ENCODE measurements around the gene THADA. TPM values are rescaled to one million over a fixed set of nuclear protein-coding genes. Genes with fewer than 3 reads are reported as not detected.
A peak's percentile ranks its signal among the peaks of the same experiment; 100 is the strongest.
"Not testable (repeated sequence)": the region's sequence is repeated elsewhere in the genome, so short reads cannot be mapped to it uniquely, and the experiment has no call there.

Gene THADA
- total RNA-seq, 4 donors from 2014 or later, result 32.5 to 41.6 (median 39.0) TPM

DNA sequence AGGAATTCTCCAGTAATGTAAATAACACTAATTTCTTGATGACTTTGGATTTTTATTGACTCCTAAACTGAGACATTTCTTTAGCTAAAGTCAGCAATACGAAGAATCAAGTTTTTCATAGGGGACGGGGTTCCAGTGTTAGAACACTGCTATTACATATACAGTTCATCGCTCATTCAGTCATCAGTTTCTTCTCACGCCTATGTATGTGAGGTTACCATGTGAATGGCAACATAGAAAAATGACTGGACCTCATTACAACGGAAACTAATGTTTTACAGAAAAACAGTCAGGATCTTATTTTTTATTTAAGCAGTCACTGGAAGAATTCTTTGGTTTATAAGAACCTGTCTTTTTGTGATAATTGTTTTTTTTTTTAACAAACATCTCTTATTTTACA, 56.4 kb downstream of the THADA start:
- no peak for ATAC-seq (ENCODE audit: low FRiP score)
- TF ChIP-seq, protein P1, sequence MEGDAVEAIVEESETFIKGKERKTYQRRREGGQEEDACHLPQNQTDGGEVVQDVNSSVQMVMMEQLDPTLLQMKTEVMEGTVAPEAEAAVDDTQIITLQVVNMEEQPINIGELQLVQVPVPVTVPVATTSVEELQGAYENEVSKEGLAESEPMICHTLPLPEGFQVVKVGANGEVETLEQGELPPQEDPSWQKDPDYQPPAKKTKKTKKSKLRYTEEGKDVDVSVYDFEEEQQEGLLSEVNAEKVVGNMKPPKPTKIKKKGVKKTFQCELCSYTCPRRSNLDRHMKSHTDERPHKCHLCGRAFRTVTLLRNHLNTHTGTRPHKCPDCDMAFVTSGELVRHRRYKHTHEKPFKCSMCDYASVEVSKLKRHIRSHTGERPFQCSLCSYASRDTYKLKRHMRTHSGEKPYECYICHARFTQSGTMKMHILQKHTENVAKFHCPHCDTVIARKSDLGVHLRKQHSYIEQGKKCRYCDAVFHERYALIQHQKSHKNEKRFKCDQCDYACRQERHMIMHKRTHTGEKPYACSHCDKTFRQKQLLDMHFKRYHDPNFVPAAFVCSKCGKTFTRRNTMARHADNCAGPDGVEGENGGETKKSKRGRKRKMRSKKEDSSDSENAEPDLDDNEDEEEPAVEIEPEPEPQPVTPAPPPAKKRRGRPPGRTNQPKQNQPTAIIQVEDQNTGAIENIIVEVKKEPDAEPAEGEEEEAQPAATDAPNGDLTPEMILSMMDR (IDR thresholded peaks at IDR 0.05), result no peak
- no peak for DNase-seq (ENCODE audit: low spot score)

- TF ChIP-seq, protein P1 (IDR thresholded peaks at IDR 0.05), result no peak
- ATAC-seq (ENCODE audit: low FRiP score) (no peak), DNase-seq (ENCODE audit: low spot score) (no peak)
Measured at GRCh38 chr2:43538034-43538670, 57.7 kb downstream of the THADA start.

DNA sequence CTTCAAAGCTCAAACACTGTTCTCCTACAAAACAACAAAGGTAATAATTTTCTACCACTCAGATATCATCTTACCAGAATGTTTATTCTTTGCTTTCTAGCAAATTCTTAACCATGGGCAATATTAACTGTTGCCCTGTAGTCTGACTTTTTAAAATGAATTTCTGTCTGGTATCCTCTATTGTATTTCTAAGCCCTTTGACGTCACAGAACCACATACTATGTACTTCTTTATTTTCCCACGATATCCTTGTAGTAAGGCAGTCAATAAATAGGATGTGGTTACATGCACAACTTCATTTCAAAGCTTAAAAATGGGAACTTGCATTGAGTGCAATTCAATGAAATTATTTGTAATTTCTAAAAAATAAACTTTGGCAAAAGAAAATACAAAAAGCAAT, 58.7 kb downstream of the THADA start:
- DNase-seq (ENCODE audit: low spot score) (no peak), ATAC-seq (ENCODE audit: low FRiP score) (no peak)
- TF ChIP-seq, protein P1 (IDR thresholded peaks at IDR 0.05), result no peak

- DNase-seq (ENCODE audit: low spot score) (no peak), ATAC-seq (ENCODE audit: low FRiP score) (no peak)
- TF ChIP-seq, protein P1 (IDR thresholded peaks at IDR 0.05), result no peak
Measured at GRCh38 chr2:43534569-43534968, 61.3 kb downstream of the THADA start.

- DNase-seq (ENCODE audit: low spot score); ATAC-seq (ENCODE audit: low FRiP score): not testable (repeated sequence)
Measured at GRCh38 chr2:43532572-43532971, 63.3 kb downstream of the THADA start.

DNA sequence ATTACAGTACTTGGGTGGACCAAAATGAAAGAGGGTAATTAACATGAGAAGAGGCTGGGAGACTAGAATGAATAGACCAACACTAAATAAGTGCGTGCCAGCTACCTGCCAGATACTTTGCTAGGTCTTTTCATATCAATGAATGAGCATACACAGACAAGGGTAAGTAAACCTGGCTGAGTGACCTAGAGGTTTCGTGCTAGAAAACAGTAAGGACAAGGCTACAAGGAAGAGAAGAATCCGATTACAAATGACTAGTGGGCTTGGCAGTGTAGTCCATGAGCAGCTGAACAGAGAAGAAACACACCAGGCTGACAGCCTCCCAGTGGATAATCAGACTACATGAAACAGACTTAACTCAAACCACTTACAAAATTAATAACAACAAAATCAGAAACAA, 64.6 kb downstream of the THADA start:
- TF ChIP-seq, protein P1 (IDR thresholded peaks at IDR 0.05), result no peak
- DNase-seq (ENCODE audit: low spot score) (no peak), ATAC-seq (ENCODE audit: low FRiP score) (no peak)

DNA sequence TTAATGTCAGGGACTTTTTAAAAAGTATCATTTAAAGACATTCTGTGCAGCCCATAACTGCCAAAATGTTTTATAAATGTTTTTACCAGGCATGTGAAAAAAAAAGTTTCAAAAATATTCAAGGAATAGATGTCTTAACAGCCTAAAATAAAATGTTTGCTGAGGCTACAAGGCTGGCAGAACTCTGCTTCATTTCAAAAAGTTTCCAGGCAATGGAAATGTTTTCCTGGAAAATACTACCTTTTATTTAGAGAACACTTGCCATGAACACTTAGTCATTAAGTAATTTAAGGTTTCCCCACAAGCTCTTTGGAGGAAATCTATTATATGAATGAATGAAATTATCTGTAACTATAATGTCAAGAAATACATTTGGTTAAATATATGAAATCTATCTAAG, 68.8 kb downstream of the THADA start:
- ATAC-seq (ENCODE audit: low FRiP score), result peak; percentile 85
- TF ChIP-seq, protein P1 (IDR thresholded peaks at IDR 0.05), result no peak
- no peak for DNase-seq (ENCODE audit: low spot score)

All from omental fat pad (tissue), 4 donors.